K562 (cell line): ENCODE measurements around the gene TANK. TPM values are rescaled to one million over a fixed set of nuclear protein-coding genes. Genes with fewer than 3 reads are reported as not detected.
A peak's percentile ranks its signal among the peaks of the same experiment; 100 is the strongest.

Experiments used
- ATAC-seq: fragments of 200-7000 bp; cut with Tn5 transposase; 3 replicates; pipeline ENCODE4 v1.9.1; 2020; ENCODE audit warnings: moderate library complexity
- BruUV-seq: library from RNA; stranded (reverse); fragments of 400-500 nt; replicated peaks from 2 replicates; lab custom pipeline; 2021; lab: Mats Ljungman, UMichigan
- CTCF ChIA-PET: fragments of 300-600 bp; formaldehyde crosslinking; extraction: SDS; loops from one replicate; lab custom pipeline; 2021; ENCODE audit warnings: low intra/inter-chr PET ratio; lab: Yijun Ruan, JAX
- POLR2A ChIA-PET: fragments of 300-600, 350-650 bp; sonication (Branson Sonifier 250); formaldehyde crosslinking; extraction: SDS; loops from one replicate; lab custom pipeline; 2021; ENCODE audit warnings: antibody characterized with exemption, inconsistent platforms; lab: Yijun Ruan, JAX
- DNase-seq, 4 experiments: peaks; one replicate each; pipeline versions ENCODE4 v3.0.0 to v3.0.0-alpha.2; 2011 to 2018; ENCODE audit warnings: low spot score in 3 of 4, mixed read lengths in 3 of 4; ENCODE audit errors: extremely low read depth in 1 of 4
- FAIRE-seq: peaks from 2 replicates; lab custom pipeline; 2011; peaks lifted over from hg19 to GRCh38; lab: Jason Lieb, UNC
- H2AFZ ChIP-seq: 2 replicates; pipeline ENCODE4 v1.6.0; 2011; ENCODE audit warnings: low read depth, low read length, control low read depth, inconsistent platforms
- H3K27ac ChIP-seq: fragments of 200-600 bp; 3 replicates; pipeline ENCODE4 v1.8.0; 2011; ENCODE audit warnings: low read depth, mild to moderate bottlenecking, control low read depth, inconsistent platforms, low read length, moderate library complexity, mixed read lengths; ENCODE audit errors: extremely low read depth
- H3K27me3 ChIP-seq, 2 experiments: fragments of 300-600 bp in 1 of 2; 2 replicates in 1 of 2; 3 replicates in 1 of 2; pipeline versions ENCODE4 v1.6.0 to v1.8.0; 2011; ENCODE audit warnings: inconsistent platforms in 2 of 2, low read length in 2 of 2, mild to moderate bottlenecking in 1 of 2, mixed read lengths in 1 of 2, moderate library complexity in 1 of 2; ENCODE audit not compliant: control insufficient read depth in 2 of 2, insufficient read depth in 2 of 2
- H3K36me3 ChIP-seq: fragments of 300-600 bp; 3 replicates; pipeline ENCODE4 v1.8.0; 2011; ENCODE audit warnings: mild to moderate bottlenecking, low read length, inconsistent platforms; ENCODE audit not compliant: control insufficient read depth, insufficient read depth
- H3K4me1 ChIP-seq, 2 experiments: fragments of 200-600 bp in 1 of 2; replicated peaks in 1 of 2; 2 replicates in 1 of 2; 3 replicates in 1 of 2; pipeline versions ENCODE4 v1.5.1 to v1.8.0; 2011; ENCODE audit warnings: inconsistent platforms in 2 of 2, low read length in 2 of 2, mild to moderate bottlenecking in 1 of 2, mixed read lengths in 1 of 2, moderate library complexity in 1 of 2; ENCODE audit not compliant: control insufficient read depth in 2 of 2, insufficient read depth in 2 of 2
- H3K4me2 ChIP-seq: 2 replicates; pipeline ENCODE4 v1.6.1; 2011; ENCODE audit warnings: low read length, control low read depth, inconsistent platforms, mixed read lengths; ENCODE audit not compliant: insufficient read depth
- H3K4me3 ChIP-seq: fragments of 200-600 bp; sonication (generic), shearing (Covaris generic); 2 replicates; pipeline ENCODE4 v1.5.1; 2016; ENCODE audit warnings: control low read depth, inconsistent platforms
- H3K79me2 ChIP-seq: fragments of 200-600 bp; 3 replicates; pipeline ENCODE4 v1.8.0; 2011; ENCODE audit warnings: low read length, inconsistent platforms; ENCODE audit not compliant: control insufficient read depth, insufficient read depth
- H3K9ac ChIP-seq, 2 experiments: 2 replicates each; pipeline versions ENCODE4 v1.6.0 to v1.6.1; 2011; ENCODE audit warnings: low read depth in 2 of 2, low read length in 2 of 2, control low read depth in 1 of 2, inconsistent platforms in 1 of 2, mild to moderate bottlenecking in 1 of 2, mixed read lengths in 1 of 2; ENCODE audit not compliant: insufficient read depth in 1 of 2
- H3K9me1 ChIP-seq: one replicate; pipeline ENCODE4 v1.6.0; 2011; ENCODE audit warnings: inconsistent platforms, mild to moderate bottlenecking, low read length, moderate library complexity; ENCODE audit not compliant: control insufficient read depth, insufficient read depth
- H3K9me3 ChIP-seq: replicated peaks from 2 replicates; pipeline ENCODE4 v1.5.1; 2011; ENCODE audit warnings: low read depth, low read length, inconsistent platforms; ENCODE audit not compliant: control insufficient read depth, insufficient read depth
- H4K20me1 ChIP-seq: replicated peaks from 2 replicates; pipeline ENCODE4 v1.6.1; 2011; ENCODE audit warnings: low read length, inconsistent platforms, mixed read lengths; ENCODE audit not compliant: control insufficient read depth, insufficient read depth
- ADNP ChIP-seq: fragments of 200-800 bp; sonication (Bioruptor generic); IDR thresholded peaks from 2 replicates; pipeline ENCODE4 v1.6.1; 2016; ENCODE audit warnings: missing genetic modification characterization, missing compliant biosample characterization
- HMG20A ChIP-seq: fragments of 450-650 bp; formaldehyde crosslinking; conservative IDR thresholded peaks from 2 replicates; pipeline ENCODE4 v1.4.0; 2020; ENCODE audit warnings: mild to moderate bottlenecking, mixed read lengths
- MAFF ChIP-seq: IDR thresholded peaks from 2 replicates; pipeline ENCODE4 v1.6.1; 2012; ENCODE audit warnings: low read length, improper control_type of control experiment
- ZNF316 ChIP-seq: fragments of 450-650 bp; IDR thresholded peaks from 2 replicates; pipeline ENCODE4 v1.6.1; 2016
- ZNF551 ChIP-seq: fragments of 250-450 bp; sonication (Bioruptor Pico); IDR thresholded peaks from 2 replicates; pipeline ENCODE4 v1.5.0; 2021; ENCODE audit warnings: mild to moderate bottlenecking, moderate library complexity
- WGBS: fragments of 100-300 bp; shearing (Covaris generic); methylation state at CpG from one replicate; pipeline ENCODE4 v1.1.6; 2016; ENCODE audit warnings: low coverage, mixed read lengths; ENCODE audit not compliant: insufficient coverage; ENCODE audit errors: missing lambda C conversion rate; 5-methylcytosine and 5-hydroxymethylcytosine counted together
- in situ Hi-C: fragments of 300-500 bp; cut with MboI; formaldehyde crosslinking; loops from 4 replicates; pipeline ENCODE4 v1.15.0; 2018; ENCODE audit warnings: inconsistent platforms, mixed read lengths
- intact Hi-C: fragments of 100-400 bp; cut with micrococcal nuclease; formaldehyde crosslinking; loops from 2 replicates; pipeline ENCODE4 v1.14.2; 2022
- polyA plus RNA-seq, 8 experiments: library from polyadenylated mRNA; depleted of rRNA in 4 of 8; stranded (reverse) in 5 of 8; unstranded in 3 of 8; fragments of >200 nt; fragmentation: Nextera tagmentation in 2 of 8; fragmentation: Illumina TruSeq in 1 of 8; extraction: Ambion mirVana in 2 of 8; extraction: Trizol in 1 of 8; gene quantifications; 2 replicates each; pipeline versions ENCODE4 v1.2.1 to v1.2.3, GENCODE V29; 2011 to 2014; ENCODE audit warnings: inconsistent platforms in 1 of 8, missing spikeins in 1 of 8
- total RNA-seq, 7 experiments: library from RNA; depleted of rRNA in 6 of 7; stranded (reverse); fragments of >200 nt in 6 of 7; fragmentation: Illumina TruSeq in 2 of 7; extraction: Trizol in 2 of 7; gene quantifications; 2 replicates each; pipeline versions ENCODE4 v1.2.1 to v1.2.3, GENCODE V29; 2011 to 2021; ENCODE audit warnings: low replicate concordance in 1 of 7
- TF ChIP-seq, protein P1 (sequence below): IDR thresholded peaks from 3 replicates; pipeline ENCODE4 v1.6.1; 2011; ENCODE audit warnings: borderline replicate concordance, mild to moderate bottlenecking, moderate library complexity; ENCODE audit not compliant: insufficient read length; ENCODE audit errors: extremely low read depth
- TF ChIP-seq, protein P2 (sequence below): fragments of 250-450 bp; sonication (Bioruptor Pico); IDR thresholded peaks from 2 replicates; pipeline ENCODE4 v1.4.0; 2020; ENCODE audit warnings: mild to moderate bottlenecking, moderate library complexity, borderline replicate concordance

Gene TANK
- total and polyA plus RNA-seq, 9 of the 15 experiments (the other 6 are each of a cell fraction or from before 2014, with no cell fraction given), result 43.0 to 91.5 (median 54.4) TPM

DNA sequence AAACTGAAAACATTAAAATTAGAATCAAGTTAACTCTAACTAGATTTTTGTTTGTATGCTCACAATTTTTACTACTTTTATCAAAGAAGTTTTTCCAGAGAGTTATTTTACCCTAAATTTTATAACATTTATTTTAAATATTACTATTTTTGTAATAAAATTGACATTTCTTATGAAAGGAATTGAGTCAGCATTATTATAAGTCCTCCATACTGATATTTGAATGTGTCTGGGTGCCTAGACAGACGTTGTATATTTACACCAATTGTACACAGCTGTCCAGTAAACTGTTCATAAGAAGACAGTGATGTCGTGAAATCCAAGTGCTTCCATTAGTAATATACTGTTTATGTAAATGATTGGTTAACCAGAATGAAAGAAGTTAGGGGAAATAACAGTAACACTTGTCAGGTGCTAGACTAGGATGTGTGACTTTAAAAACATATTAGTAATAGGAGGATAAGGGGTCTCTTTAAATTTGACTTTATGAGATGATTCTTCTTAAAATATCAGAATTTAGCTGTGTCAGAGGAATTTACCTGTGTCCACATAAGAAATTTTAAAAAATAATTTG lies 73.7 kb downstream of the TANK start:
- Histone ChIP-seq H3K9me3 (peaks cover 1% of the 10 kb centered on the region; the same call in 1 of the 2 replicates), H3K9ac (no peak overlapping the region), H3K9me1 (no peaks in the 10 kb centered on the region), H3K79me2 (no peaks in the 10 kb centered on the region), H3K4me1 (no peaks in the 10 kb centered on the region; a peak in 1 of 5 replicates), H3K4me2 (no peak overlapping the region), H3K36me3 (peaks cover 49% of the 10 kb centered on the region; the same call in 2 of the 3 replicates), H2AFZ (no peak overlapping the region), H3K4me3 (no peak overlapping the region), H3K27ac (no peak overlapping the region), H3K27me3 (no peaks in the 10 kb centered on the region), H4K20me1 (no peaks in the 10 kb centered on the region)
- BruUV-seq, result no TSS peak
- TF ChIP-seq ZNF551 (no peak), ADNP (tag) (no peak), ZNF316 (peak; percentile 64), HMG20A (no peak), MAFF (0 out of 2 replicates have a peak, but pooled peaks have one; percentile 11)
- TF ChIP-seq, protein P1, sequence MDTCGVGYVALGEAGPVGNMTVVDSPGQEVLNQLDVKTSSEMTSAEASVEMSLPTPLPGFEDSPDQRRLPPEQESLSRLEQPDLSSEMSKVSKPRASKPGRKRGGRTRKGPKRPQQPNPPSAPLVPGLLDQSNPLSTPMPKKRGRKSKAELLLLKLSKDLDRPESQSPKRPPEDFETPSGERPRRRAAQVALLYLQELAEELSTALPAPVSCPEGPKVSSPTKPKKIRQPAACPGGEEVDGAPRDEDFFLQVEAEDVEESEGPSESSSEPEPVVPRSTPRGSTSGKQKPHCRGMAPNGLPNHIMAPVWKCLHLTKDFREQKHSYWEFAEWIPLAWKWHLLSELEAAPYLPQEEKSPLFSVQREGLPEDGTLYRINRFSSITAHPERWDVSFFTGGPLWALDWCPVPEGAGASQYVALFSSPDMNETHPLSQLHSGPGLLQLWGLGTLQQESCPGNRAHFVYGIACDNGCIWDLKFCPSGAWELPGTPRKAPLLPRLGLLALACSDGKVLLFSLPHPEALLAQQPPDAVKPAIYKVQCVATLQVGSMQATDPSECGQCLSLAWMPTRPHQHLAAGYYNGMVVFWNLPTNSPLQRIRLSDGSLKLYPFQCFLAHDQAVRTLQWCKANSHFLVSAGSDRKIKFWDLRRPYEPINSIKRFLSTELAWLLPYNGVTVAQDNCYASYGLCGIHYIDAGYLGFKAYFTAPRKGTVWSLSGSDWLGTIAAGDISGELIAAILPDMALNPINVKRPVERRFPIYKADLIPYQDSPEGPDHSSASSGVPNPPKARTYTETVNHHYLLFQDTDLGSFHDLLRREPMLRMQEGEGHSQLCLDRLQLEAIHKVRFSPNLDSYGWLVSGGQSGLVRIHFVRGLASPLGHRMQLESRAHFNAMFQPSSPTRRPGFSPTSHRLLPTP, result no peak
- TF ChIP-seq, protein P2, sequence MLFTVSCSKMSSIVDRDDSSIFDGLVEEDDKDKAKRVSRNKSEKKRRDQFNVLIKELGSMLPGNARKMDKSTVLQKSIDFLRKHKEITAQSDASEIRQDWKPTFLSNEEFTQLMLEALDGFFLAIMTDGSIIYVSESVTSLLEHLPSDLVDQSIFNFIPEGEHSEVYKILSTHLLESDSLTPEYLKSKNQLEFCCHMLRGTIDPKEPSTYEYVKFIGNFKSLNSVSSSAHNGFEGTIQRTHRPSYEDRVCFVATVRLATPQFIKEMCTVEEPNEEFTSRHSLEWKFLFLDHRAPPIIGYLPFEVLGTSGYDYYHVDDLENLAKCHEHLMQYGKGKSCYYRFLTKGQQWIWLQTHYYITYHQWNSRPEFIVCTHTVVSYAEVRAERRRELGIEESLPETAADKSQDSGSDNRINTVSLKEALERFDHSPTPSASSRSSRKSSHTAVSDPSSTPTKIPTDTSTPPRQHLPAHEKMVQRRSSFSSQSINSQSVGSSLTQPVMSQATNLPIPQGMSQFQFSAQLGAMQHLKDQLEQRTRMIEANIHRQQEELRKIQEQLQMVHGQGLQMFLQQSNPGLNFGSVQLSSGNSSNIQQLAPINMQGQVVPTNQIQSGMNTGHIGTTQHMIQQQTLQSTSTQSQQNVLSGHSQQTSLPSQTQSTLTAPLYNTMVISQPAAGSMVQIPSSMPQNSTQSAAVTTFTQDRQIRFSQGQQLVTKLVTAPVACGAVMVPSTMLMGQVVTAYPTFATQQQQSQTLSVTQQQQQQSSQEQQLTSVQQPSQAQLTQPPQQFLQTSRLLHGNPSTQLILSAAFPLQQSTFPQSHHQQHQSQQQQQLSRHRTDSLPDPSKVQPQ (CRISPR knock-in tag), result no peak
- intact Hi-C loops (no loop called here), in situ Hi-C loops (no loop called here)
- WGBS, result 85% methylated on average over 2 of the region's 2 CpGs
- POLR2A ChIA-PET, result interaction anchor here (0.8 kb wide), 1 partner anchor 13 kb away, joined by 3 read pairs; no protein-coding TSS in a partner anchor
- no peak for ATAC-seq
- no peak for FAIRE-seq
- no peak for DNase-seq
- CTCF ChIA-PET, result no interaction called here
